ENCODE results near the gene PPP1R12A. TPM values are rescaled to one million over a fixed set of nuclear protein-coding genes. Genes with fewer than 3 reads are reported as not detected.

PPP1R12A gene
- polyA plus RNA-seq, 1 experiment, result 52.4 TPM

- ChIA-PET POLR2A (no interaction called here), CTCF (interaction anchor here (0.8 kb wide), 1 partner anchor 13 kb away, joined by 3 read pairs; no protein-coding TSS in a partner anchor)
- H3K36me3 ChIP-seq (ENCODE audit: control insufficient read depth, insufficient read depth, low read length), result no peaks in the 10 kb centered on the region
- no peak overlapping the region for H3K4me3 ChIP-seq (ENCODE audit: low read depth, low read length)
- H3K27me3 ChIP-seq (ENCODE audit: control insufficient read depth, insufficient read depth, low read length), result no peaks in the 10 kb centered on the region
- no peak for TF ChIP-seq CTCF (IDR thresholded peaks at IDR 0.05; ENCODE audit: insufficient read depth, low read depth, low read length)
- DNase-seq (ENCODE audit: low read depth), result no peak
Observed at GRCh38 chr12:79908366-79908765, 26.5 kb downstream of the PPP1R12A start.

GRCh38 chr12:79901506-79901905 is 33.4 kb downstream of the PPP1R12A start:
- TF ChIP-seq CTCF (IDR thresholded peaks at IDR 0.05; ENCODE audit: insufficient read depth, low read depth, low read length), result no peak
- no peak for DNase-seq (ENCODE audit: low read depth)
- ChIA-PET CTCF (no interaction called here), POLR2A (interaction anchor here (0.7 kb wide), 1 partner anchor 41 kb away, joined by 4 read pairs; no protein-coding TSS in a partner anchor)
- Histone ChIP-seq H3K36me3 (ENCODE audit: control insufficient read depth, insufficient read depth, low read length) (no peaks in the 10 kb centered on the region), H3K4me3 (ENCODE audit: low read depth, low read length) (no peak overlapping the region), H3K27me3 (ENCODE audit: control insufficient read depth, insufficient read depth, low read length) (no peaks in the 10 kb centered on the region)

GRCh38 chr12:79900951-79901350 is 33.9 kb downstream of the PPP1R12A start:
- H3K36me3 ChIP-seq (ENCODE audit: control insufficient read depth, insufficient read depth, low read length), result no peaks in the 10 kb centered on the region
- POLR2A ChIA-PET, result interaction anchor here (0.7 kb wide), 1 partner anchor 41 kb away, joined by 4 read pairs; no protein-coding TSS in a partner anchor
- no peak for TF ChIP-seq CTCF (IDR thresholded peaks at IDR 0.05; ENCODE audit: insufficient read depth, low read depth, low read length)
- H3K27me3 ChIP-seq (ENCODE audit: control insufficient read depth, insufficient read depth, low read length), result no peaks in the 10 kb centered on the region
- CTCF ChIA-PET, result no interaction called here
- no peak for DNase-seq (ENCODE audit: low read depth)
- H3K4me3 ChIP-seq (ENCODE audit: low read depth, low read length), result no peak overlapping the region

- DNase-seq (ENCODE audit: low read depth), result no peak
- no peak overlapping the region for H3K4me3 ChIP-seq (ENCODE audit: low read depth, low read length)
- CTCF ChIA-PET, result no interaction called here
- H3K36me3 ChIP-seq (ENCODE audit: control insufficient read depth, insufficient read depth, low read length), result no peaks in the 10 kb centered on the region
- H3K27me3 ChIP-seq (ENCODE audit: control insufficient read depth, insufficient read depth, low read length), result no peaks in the 10 kb centered on the region
- POLR2A ChIA-PET, result no interaction called here
- TF ChIP-seq CTCF (IDR thresholded peaks at IDR 0.05; ENCODE audit: insufficient read depth, low read depth, low read length), result no peak
Observed at GRCh38 chr12:79900199-79900598, 34.7 kb downstream of the PPP1R12A start.

GRCh38 chr12:79897617-79898016 is 37.3 kb downstream of the PPP1R12A start:
- TF ChIP-seq CTCF (IDR thresholded peaks at IDR 0.05; ENCODE audit: insufficient read depth, low read depth, low read length), result no peak
- Histone ChIP-seq H3K36me3 (ENCODE audit: control insufficient read depth, insufficient read depth, low read length) (no peaks in the 10 kb centered on the region), H3K27me3 (ENCODE audit: control insufficient read depth, insufficient read depth, low read length) (no peaks in the 10 kb centered on the region), H3K4me3 (ENCODE audit: low read depth, low read length) (no peak overlapping the region)
- DNase-seq (ENCODE audit: low read depth), result peak; percentile 79
- ChIA-PET POLR2A (no interaction called here), CTCF (interaction anchor here (1.1 kb wide), 1 partner anchor 10 kb away, joined by 3 read pairs; no protein-coding TSS in a partner anchor)
